PC-3 (cell line): ENCODE measurements around the gene PCYT2. TPM values are rescaled to one million over a fixed set of nuclear protein-coding genes. Genes with fewer than 3 reads are reported as not detected.

Experiments used
- ATAC-seq: fragments of 200-7000 bp; cut with Tn5 transposase; 2 replicates; pipeline ENCODE4 v1.9.1; 2020; ENCODE audit warnings: mild to moderate bottlenecking, moderate library complexity
- BruUV-seq: library from RNA; stranded (reverse); fragments of 400-500 nt; replicated peaks from 2 replicates; lab custom pipeline; 2021; lab: Mats Ljungman, UMichigan
- CTCF ChIA-PET: fragments of 300-600 bp; sonication (Branson Sonifier 250); formaldehyde crosslinking; loops from one replicate; lab custom pipeline; 2022; ENCODE audit warnings: antibody characterized with exemption; lab: Charles Lee
- POLR2A ChIA-PET: fragments of 300-600 bp; sonication (Branson Sonifier 250); formaldehyde crosslinking; loops from one replicate; lab custom pipeline; 2022; ENCODE audit warnings: antibody characterized with exemption; ENCODE audit not compliant: unreplicated experiment; lab: Charles Lee
- DNase-seq: peaks from one replicate; pipeline ENCODE4 v3.0.0-alpha.2; 2015
- H2AFZ ChIP-seq: fragments of 300-600 bp; sonication (generic); 2 replicates; pipeline ENCODE4 v1.6.0; 2016; ENCODE audit warnings: antibody characterized with exemption, low read length
- H3F3A ChIP-seq: fragments of 300-600 bp; sonication (generic); one replicate; pipeline ENCODE4 v1.6.0; 2017; ENCODE audit warnings: antibody characterized with exemption, low read length, control low read depth, mild to moderate bottlenecking; ENCODE audit not compliant: unreplicated experiment
- H3K27ac ChIP-seq: fragments of 300-600 bp; sonication (generic); 2 replicates; pipeline ENCODE4 v1.5.1; 2016; ENCODE audit warnings: mild to moderate bottlenecking, low read length
- H3K27me3 ChIP-seq: fragments of 300-600 bp; sonication (generic); 2 replicates; pipeline ENCODE4 v1.6.1; 2016; ENCODE audit warnings: low read length, mixed read lengths
- H3K36me3 ChIP-seq: fragments of 300-600 bp; sonication (generic); 2 replicates; pipeline ENCODE4 v1.6.1; 2016; ENCODE audit warnings: low read depth, mixed run types, low read length, mixed read lengths
- H3K4me1 ChIP-seq: fragments of 300-600 bp; sonication (generic); 2 replicates; pipeline ENCODE4 v1.5.1; 2016; ENCODE audit warnings: low read length; ENCODE audit not compliant: insufficient read depth
- H3K4me2 ChIP-seq: fragments of 300-600 bp; sonication (generic); 2 replicates; pipeline ENCODE4 v1.6.0; 2016; ENCODE audit warnings: low read length
- H3K4me3 ChIP-seq: fragments of 300-600 bp; sonication (generic); 2 replicates; pipeline ENCODE4 v1.5.1; 2016; ENCODE audit warnings: mild to moderate bottlenecking, low read length, mixed read lengths
- H3K79me2 ChIP-seq: fragments of 300-600 bp; sonication (generic); 2 replicates; pipeline ENCODE4 v1.6.1; 2017; ENCODE audit warnings: low read length, mixed read lengths
- H3K9ac ChIP-seq: fragments of 300-600 bp; sonication (generic); 2 replicates; pipeline ENCODE4 v1.6.0; 2016; ENCODE audit warnings: mild to moderate bottlenecking, low read length
- H3K9me2 ChIP-seq: fragments of 300-600 bp; sonication (generic); replicated peaks from 2 replicates; pipeline ENCODE4 v1.6.1; 2016; ENCODE audit warnings: mixed run types, low read length, mixed read lengths
- H3K9me3 ChIP-seq: fragments of 300-600 bp; sonication (generic); 2 replicates; pipeline ENCODE4 v1.6.1; 2016; ENCODE audit warnings: low read length, mixed read lengths
- H4K20me1 ChIP-seq: fragments of 300-600 bp; sonication (generic); 2 replicates; pipeline ENCODE4 v1.6.1; 2016; ENCODE audit warnings: low read length, mixed read lengths
- CTCF ChIP-seq: fragments of 300-600 bp; sonication (generic); conservative IDR thresholded peaks from 2 replicates; pipeline ENCODE4 v1.5.1; 2017; ENCODE audit warnings: antibody characterized with exemption, low read depth, mild to moderate bottlenecking, low read length
- EZH2 ChIP-seq: fragments of 300-600 bp; sonication (generic); IDR thresholded peaks from one replicate; pipeline ENCODE4 v1.6.1; 2017; ENCODE audit warnings: antibody characterized with exemption, mild to moderate bottlenecking, low read length; ENCODE audit not compliant: unreplicated experiment
- EZH2phosphoT487 ChIP-seq: fragments of 300-600 bp; sonication (generic); IDR thresholded peaks from 2 replicates; pipeline ENCODE4 v1.6.1; 2018; ENCODE audit warnings: mild to moderate bottlenecking, antibody characterized with exemption, low read length, borderline replicate concordance
- intact Hi-C: fragments of 100-400 bp; cut with micrococcal nuclease; formaldehyde crosslinking; loops from 2 replicates; pipeline ENCODE4 v1.9.0; 2023
- total RNA-seq: library from RNA; depleted of rRNA; stranded (reverse); fragments of >200 nt; gene quantifications from 2 replicates; pipeline ENCODE4 v1.2.3, GENCODE V29; 2014

Gene PCYT2
- total RNA-seq, 1 experiment from 2014 or later, result 33.3 TPM

DNA sequence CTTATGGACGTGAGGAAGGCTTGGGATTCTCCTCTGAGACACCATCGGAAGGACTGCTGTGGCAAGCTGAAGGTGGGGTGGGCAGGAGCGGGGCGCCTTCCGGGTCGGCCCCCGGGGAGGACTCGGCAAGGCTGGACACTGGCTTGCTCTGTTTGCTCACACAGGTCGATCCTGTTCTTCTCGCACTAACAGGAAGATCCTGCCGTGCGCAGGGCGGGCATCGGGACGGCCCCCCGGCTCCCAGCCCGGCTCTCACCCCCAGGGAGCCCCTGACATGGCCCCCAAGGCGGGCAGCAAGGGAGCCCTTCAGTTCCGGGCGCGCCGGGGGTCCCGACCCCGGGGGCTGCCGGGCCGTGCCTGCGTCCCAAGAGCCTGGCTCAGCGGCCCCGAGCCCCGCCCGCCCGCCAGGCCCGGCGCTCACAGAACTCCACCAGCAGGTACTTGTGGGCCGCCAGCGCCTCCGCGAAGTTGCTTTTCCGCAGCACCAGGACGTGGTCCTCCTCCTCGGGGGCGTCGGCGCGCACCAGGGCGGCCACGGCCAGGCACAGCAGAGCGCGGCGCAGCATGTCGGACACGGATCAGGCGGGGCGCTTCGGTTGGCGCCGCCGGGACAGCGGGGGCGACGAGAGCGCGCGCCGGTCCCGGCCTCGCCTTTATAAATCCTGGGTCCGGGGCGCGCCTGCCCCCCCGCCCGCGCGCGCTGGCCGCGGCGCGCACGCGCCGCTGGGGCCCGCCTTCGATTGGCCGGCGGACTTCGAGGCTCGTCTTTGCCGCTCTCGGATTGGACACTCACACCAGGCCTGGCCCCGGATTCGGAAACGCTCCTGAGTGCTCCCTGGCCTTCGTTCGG is 51.1 kb downstream of the PCYT2 start, which contains the start of gene P4HB:
Gene P4HB (minus strand): TSS at position 630 of the 850 bp plus-strand sequence. CDS start 64 bp downstream, at position 566.
- Histone ChIP-seq H3K4me1 (peaks cover 36% of the 10 kb centered on the region), H3F3A (no peaks in the 10 kb centered on the region), H4K20me1 (peaks cover 35% of the 10 kb centered on the region), H3K9ac (peak within 1 kb of the TSS; percentile 98), H3K9me3 (no peaks in the 10 kb centered on the region), H3K4me3 (peak within 1 kb of the TSS; percentile 93), H3K27ac (peak within 1 kb of the TSS; percentile 73), H3K36me3 (peaks cover 18% of the 10 kb centered on the region), H3K4me2 (peak within 1 kb of the TSS; percentile 95), H2AFZ (peak within 1 kb of the TSS; percentile 29), H3K9me2 (no peaks in the 10 kb centered on the region), H3K27me3 (no peaks in the 10 kb centered on the region), H3K79me2 (peaks cover 89% of the 10 kb centered on the region)
- DNase-seq, result no peak
- intact Hi-C loops, result loop anchor here (1.0 kb wide), 1 partner anchor 127 kb away; no protein-coding TSS in a partner anchor
- ATAC-seq, result peak; percentile 83
- ChIA-PET CTCF (interaction anchor here (0.7 kb wide), 1 partner anchor 198 kb away, joined by 3 read pairs; no protein-coding TSS in a partner anchor), POLR2A (interaction anchor here (0.6 kb wide), 1 partner anchor 28 kb away, joined by 4 read pairs; no protein-coding TSS in a partner anchor)
- BruUV-seq, result no TSS peak
- TF ChIP-seq CTCF (no peak), EZH2 (no peak), EZH2phosphoT487 (no peak)

DNA sequence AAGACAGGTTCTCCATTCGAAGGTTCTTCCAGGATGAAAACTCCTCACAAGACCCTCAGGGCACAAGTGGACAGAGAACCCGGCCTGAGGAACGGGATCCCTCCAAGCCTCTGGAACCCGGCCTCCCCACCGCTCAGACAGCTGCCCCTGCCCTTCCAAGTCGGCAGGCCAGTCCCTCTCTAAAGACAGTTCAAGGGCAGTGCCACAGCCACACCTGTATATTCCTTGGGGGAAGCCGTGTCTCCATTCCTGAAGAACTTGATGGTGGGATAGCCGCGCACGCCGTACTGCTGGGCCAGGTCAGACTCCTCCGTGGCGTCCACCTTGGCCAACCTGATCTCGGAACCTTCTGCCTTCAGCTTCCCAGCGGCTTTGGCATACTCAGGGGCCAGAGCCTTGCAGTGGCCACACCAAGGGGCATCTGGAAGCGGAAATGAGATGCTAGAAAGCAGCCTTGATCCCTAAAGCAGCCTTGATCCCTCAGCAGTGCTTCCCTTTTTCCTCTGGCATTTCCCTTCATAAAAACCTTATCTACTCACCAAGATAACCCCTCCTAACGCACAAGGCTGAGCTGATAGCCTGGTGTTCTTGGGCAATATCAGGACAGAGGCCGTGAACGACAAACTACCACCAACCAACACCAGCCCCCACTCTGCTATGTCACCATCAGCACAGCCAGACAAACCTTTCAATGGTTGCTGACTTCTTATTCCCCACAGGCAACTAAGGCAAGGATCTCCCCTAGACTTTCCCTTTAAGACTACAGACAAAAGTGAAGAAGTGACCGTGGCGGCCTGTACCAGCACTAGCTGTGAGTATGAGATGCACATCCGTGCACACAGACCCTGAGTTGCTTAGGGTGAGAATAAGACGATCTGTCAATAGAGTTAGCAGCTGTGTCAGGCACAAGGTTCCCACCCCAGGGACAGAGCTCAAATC is 52.0 kb downstream of the PCYT2 start:
- ATAC-seq (no peak), DNase-seq (peak; percentile 24)
- Histone ChIP-seq H4K20me1 (peaks cover 37% of the 10 kb centered on the region), H3K9ac (peak overlapping the region; percentile 98), H3F3A (no peaks in the 10 kb centered on the region), H3K9me2 (no peaks in the 10 kb centered on the region), H2AFZ (no peak overlapping the region), H3K4me3 (peak overlapping the region; percentile 78), H3K27ac (peak overlapping the region; percentile 49; the same call in 1 of the 2 replicates), H3K36me3 (peaks cover 27% of the 10 kb centered on the region), H3K4me1 (peaks cover 36% of the 10 kb centered on the region), H3K4me2 (peak overlapping the region; percentile 95), H3K9me3 (no peaks in the 10 kb centered on the region), H3K79me2 (peaks cover 91% of the 10 kb centered on the region), H3K27me3 (no peaks in the 10 kb centered on the region)
- ChIA-PET POLR2A (interaction anchor here (0.7 kb wide), 1 partner anchor 843 kb away, joined by 3 read pairs; no protein-coding TSS in a partner anchor), CTCF (interaction anchor here (0.5 kb wide), 1 partner anchor 39 kb away, joined by 3 read pairs; no protein-coding TSS in a partner anchor)
- TF ChIP-seq CTCF (no peak), EZH2 (no peak), EZH2phosphoT487 (no peak)
- intact Hi-C loops, result no loop called here
- BruUV-seq, result TSS peak; percentile 59
